Activated T-cell treated with anti-CD3 and anti-CD28 coated beads, Interleukin-2, amount 50 U/mL, for 48 hours (primary cell): ENCODE data around the gene ATP12A.
A peak's percentile ranks its signal among the peaks of the same experiment; 100 is the strongest.

Source experiments
- DNase-seq, 2 experiments: peaks; one replicate each; pipeline ENCODE4 v3.0.0-alpha.2; 2020

ATP12A gene

GRCh38 chr13:24663586-24663985 lies 16.6 kb upstream of the ATP12A start:
- no peak for DNase-seq

GRCh38 chr13:24664726-24665409 lies 15.3 kb upstream of the ATP12A start:
- no peak for DNase-seq

- no peak for DNase-seq
These were observed 11.7 kb upstream of the ATP12A start for GRCh38 chr13:24668511-24668910.

DNA sequence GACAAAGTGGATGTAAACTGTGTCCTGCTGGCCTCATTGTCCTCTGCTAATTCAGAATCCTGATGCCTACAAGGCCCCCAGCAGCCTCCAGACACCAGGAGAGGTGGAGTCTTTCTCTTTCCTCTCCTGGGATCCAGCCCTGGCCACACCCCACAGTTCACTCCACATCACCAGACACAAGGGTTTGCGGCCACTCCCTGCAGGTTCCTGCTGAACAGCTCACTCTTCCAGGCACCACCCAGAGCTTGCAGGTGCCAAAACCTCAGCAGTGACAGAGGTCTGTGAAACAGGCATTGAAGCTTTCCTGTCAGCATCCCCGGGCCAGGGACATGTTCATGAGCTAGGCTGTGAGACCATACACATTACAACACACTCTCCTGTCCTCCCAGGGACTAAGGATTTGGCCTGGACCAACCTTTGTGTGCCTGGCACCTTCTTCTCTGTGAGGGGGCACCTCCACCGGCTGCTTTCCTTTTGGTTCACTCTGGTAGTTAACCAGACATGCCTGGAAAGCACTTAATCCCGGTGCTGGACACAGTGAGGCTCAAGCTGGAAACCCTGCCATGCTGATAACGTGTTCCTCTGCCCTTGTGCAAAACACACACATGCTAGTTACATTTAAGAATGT lies 11.1 kb upstream of the ATP12A start:
- DNase-seq = no peak

GRCh38 chr13:24670174-24670573 lies 10.0 kb upstream of the ATP12A start:
- no peak for DNase-seq

DNA sequence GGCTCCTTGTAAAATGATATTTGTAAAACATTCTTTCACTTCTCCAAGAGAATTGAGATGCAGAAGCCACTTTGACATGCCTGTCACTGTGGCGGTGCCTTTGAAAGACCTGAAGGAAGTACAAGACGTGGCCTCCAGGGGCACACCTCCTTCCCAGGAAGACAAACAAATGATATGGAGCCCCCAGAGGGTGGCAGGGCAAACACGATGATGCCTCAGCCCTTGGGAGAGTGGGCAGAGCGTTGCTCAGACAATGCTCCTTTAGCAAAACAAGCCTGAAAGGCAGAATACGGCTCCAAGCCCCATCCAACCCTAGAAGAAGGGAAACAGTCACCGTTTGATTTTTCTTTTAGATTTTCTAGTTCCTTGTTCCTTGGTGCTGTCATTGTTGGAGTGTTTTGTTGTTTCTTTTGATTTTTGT lies 9.2 kb upstream of the ATP12A start:
- DNase-seq = peak in 1 of 2 experiments; percentile 34

GRCh38 chr13:24671386-24672113 lies 8.7 kb upstream of the ATP12A start:
- no peak for DNase-seq

GRCh38 chr13:24672141-24673132 lies 7.8 kb upstream of the ATP12A start:
- DNase-seq = no peak

DNA sequence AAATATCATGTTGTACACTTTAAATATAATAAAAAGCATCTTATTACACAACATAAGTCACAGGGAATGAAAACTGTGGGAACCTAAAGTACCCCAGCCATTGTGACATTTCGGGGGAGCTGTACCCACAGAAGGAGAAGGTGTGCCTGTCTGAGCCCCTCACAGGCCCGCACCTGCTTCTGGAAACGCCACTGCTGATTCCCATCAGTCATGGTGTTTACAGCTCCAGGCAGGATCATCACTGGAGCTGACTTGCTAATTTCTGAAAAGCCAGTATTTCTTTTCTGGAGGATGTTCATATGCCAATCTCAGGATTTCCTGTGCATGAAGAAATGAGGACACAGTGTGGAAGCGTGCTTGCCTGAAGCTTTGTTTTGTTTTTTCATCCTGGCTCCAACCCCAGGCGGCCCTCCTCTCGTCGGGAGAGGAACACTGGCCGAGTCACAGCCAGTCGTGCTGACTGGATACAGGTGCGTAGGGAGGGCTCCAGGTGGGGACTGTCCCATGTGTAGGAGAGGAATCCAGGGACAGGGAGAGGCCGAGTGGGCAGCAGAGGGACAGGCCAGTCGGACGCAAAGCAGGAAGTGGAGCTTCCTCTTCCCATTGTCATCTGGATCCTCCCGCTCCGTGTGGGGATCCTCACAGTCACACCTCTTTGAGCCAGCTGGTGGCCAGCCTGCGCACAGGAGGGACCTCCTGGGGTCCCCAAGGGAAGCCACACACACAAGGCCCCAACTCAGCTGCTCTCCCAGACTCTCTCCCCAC lies 4.2 kb upstream of the ATP12A start:
- no peak for DNase-seq

- DNase-seq = no peak
These were observed 2.1 kb upstream of the ATP12A start for GRCh38 chr13:24678151-24678550.

DNA sequence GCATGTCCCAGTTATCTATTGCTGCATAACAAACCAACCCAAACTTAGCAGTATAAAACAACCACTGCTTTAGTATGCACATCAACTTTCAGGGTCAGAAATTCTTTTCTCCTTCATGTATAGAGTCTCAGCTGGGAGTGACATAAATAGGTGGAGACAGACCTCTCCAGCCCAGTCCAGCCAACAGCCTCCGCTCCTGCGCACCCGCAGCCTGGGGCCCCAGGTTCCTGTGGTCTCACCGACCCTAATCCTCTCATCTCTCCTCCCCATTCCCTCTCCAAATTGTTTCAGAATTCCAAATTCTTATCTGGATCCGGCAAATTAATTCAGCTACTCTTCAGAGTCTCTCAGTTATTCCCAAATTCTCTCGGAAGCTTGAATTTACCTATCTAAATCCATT lies 522 bp upstream of the ATP12A start:
- DNase-seq = no peak

- DNase-seq = peak in 1 of 2 experiments; percentile 24
These were observed 855 bp downstream of the ATP12A start for GRCh38 chr13:24680921-24681604.

DNA sequence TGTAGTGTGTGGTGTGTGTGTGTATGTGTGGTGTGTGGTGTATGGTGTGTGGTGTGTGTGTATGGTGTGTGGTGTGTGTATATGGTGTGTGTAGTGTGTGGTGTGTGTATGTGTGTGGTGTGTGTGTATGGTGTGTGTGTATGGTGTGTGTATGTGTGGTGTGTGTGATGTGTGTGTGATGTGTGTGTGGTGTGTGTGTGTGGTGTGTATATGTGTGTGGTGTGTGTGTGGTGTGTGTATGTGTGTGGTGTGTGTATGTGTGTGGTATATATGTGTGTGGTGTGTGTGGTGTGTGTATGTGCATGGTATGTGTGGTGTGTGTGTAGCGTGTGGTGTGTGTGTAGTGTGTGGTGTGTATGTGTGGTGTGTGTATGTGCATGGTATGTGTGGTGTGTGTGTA lies 1.7 kb downstream of the ATP12A start:
- DNase-seq = no peak

DNA sequence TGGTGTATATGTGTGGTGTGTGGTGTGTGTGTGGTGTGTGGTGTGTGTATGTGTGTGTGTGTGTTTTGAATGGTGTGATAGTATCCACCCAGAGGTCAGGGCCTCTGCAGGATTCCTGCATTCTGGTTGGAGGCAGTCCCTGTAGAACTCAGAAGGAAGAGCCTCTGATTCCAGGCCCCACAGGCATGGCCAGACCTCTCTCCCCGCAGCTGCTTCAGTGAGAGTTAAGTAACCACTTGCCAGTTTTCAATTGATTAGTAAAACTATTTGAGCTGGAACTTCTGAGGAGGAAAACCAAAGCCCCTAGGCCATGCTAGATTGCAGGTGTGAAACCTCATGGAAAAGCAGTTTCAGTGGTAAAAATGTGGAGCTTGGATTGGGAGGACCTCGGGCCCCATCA lies 2.1 kb downstream of the ATP12A start:
- DNase-seq = no peak

GRCh38 chr13:24683351-24683750 lies 3.1 kb downstream of the ATP12A start:
- no peak for DNase-seq

DNA sequence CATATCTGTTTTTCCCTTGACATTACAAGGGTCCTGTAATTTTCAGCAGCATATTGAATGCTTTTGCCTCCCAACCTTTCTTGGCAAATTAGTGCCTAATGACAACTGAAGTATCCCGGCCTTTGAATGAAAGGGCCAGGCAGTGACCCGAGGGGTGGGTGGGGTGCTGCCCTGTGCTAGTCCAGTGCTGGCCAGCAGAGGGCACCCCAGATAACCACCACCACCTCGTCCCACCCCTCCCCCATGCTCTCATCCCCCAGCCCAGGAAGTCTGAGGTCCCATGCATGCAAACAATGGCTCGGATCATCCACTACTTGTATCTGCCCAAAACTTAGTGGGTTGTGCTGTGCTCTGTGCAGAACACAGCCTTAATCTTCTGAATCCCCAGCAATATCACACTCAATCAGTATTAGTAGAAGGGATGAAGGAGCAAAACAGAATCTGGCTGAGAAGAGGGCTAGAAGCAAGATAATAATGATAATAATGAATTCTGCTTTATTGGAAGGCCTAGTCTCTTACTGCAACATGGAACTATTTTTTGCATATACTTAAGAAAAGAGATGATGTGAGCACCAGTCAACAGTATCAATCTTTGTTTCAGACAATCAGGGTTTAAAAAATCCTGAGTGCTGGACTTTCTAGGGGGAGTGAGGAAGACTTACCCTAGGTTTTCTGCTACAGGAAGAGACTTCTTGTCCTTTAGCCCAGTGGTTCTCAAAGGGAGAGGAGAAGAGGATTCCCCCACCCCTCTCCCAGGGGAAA lies 3.8 kb downstream of the ATP12A start:
- DNase-seq = peak; percentile 74 to 80

- peak; percentile 49 to 53 for DNase-seq
These were observed 4.4 kb downstream of the ATP12A start for GRCh38 chr13:24684600-24684998.

GRCh38 chr13:24685314-24685713 lies 5.1 kb downstream of the ATP12A start:
- no peak for DNase-seq

- no peak for DNase-seq
These were observed 7.4 kb downstream of the ATP12A start for GRCh38 chr13:24687611-24688010.

GRCh38 chr13:24688111-24688510 lies 7.9 kb downstream of the ATP12A start:
- DNase-seq = no peak

DNA sequence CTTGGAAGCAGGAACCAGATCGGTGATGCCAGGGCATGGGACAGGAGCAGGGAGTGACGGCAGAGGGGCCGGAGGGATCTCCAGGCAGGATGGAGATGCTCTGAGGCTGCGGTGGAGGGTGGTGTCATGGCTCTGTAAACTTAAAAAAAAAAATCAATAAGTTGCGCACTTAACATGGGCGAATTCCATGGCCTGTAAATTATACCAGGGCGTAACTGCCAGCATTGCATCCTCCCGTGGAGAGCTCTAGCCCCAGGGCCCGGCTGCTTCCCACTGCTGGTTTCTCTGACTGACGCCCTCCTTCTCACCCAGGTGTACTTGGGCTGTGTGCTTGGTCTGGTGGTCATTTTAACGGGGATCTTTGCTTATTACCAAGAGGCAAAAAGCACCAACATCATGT lies 8.7 kb downstream of the ATP12A start:
- no peak for DNase-seq
